NCI-H82 (cell line): ENCODE data around the gene ARHGAP1.

ENCODE experiments used
- DNase-seq: peaks from one replicate; lab custom pipeline; 2025; lab: John Stamatoyannopoulos, UW

The ARHGAP1 gene

DNA sequence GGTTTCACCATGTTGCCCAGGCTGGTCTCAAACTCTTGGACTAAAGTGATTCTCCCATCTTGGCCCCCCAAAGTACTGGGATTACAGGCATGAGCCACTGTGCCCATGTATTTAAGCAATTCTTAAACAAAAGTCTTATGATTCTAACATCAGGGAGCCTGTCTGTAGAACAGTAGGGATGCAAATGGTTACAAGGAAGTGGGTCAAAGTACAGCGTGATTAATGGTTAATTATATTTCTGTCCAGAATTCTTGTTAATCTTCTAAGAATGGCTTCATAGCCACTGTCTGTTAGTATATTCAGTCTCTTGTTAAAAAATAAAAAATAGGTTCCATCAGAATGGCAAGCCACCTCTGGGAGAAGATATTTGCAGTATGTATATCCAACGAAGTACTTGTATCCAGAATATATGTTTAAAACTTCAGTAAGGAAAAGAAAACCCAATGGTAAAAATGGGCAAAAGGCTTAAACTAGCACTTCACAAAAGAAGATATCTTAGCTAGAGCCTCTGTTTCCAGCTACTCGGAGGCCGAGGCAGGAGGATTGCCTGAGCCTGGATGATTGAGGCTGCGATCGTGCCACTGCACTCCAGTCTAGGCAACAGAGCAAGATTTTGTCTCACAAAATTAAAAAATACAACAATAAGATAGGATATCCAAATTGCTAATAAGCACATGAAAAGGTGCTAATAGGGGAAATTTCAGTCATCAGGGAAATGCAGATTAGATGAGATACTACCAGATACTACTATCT lies 60.2 kb downstream of the ARHGAP1 start:
- DNase-seq: no peak

DNA sequence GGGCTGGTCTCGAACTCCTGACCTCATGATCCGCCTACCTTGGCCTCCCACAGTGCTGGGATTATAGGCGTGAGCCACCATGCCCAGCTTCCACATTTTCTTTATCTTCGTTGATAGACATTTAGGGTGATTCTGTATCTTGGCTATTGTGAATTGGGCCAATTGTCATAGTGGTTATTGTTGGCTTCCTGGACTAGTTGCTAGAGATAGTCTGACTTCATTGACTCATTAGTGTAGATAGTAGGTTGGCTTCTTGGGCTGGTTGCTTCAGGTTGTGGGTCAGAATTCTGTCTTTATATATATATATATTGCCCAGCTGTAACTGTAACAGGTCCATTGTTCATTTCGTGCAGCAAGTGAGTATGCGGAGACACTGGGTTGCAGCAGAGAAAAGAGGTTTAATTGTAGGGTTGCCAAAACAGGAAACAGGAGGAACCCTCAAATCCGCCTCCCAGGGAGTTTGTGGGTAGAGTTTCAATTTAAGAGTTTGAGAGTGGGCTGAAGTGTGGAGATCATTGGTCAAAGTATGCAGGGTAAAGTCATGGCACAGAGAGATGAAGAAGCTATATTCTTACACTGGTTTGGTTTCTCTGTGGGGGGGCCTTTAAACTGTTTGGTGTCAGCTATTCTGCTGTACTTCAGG lies 61.1 kb downstream of the ARHGAP1 start:
- no peak for DNase-seq

DNA sequence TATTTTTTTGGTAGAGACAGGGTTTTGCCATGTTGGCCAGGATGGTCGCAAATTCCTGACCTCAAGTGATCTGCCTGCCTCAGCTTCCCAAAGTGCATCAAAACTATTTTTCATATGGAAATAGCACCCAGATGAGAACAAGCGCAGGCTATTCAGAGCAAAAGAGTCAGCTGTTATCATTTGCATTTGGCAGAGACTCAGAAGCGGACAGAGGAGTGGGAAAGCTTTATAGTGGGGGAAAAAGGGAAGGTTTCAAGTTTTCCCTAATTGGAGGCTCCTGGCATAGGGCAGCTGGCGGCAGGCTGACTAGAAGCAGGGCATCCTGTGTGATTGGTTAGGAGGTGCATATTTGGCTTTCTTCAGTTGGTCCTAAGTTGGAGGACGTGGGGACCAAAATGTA lies 62.9 kb downstream of the ARHGAP1 start:
- DNase-seq: no peak

DNA sequence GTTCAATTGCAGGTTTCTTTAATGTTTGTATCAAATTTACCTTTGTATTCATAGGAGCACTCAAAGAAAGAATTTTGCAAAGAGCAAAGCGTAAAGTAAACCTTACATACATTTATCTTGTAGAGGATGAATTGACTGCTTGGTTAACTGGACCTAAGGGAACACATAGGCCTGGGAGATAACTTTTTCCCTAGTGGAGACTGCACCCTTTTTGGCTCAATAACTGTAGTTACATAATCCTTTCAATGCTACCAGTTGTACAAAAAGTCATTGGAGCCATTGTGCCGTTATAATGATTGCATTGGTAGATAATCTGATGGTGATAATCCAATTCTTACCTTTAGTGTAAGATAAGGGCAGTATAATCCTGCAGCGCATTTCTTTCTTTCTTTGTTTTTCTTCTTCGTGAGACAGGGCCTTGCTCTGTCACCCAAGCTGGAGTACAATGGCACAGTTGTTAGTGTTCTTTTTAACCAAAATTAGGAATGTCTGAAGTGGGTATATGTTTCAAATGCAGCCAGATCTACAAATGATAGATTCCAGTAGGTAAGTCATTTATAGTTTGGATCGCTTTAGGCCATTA lies 64.8 kb downstream of the ARHGAP1 start:
- peak; percentile 44 for DNase-seq

DNA sequence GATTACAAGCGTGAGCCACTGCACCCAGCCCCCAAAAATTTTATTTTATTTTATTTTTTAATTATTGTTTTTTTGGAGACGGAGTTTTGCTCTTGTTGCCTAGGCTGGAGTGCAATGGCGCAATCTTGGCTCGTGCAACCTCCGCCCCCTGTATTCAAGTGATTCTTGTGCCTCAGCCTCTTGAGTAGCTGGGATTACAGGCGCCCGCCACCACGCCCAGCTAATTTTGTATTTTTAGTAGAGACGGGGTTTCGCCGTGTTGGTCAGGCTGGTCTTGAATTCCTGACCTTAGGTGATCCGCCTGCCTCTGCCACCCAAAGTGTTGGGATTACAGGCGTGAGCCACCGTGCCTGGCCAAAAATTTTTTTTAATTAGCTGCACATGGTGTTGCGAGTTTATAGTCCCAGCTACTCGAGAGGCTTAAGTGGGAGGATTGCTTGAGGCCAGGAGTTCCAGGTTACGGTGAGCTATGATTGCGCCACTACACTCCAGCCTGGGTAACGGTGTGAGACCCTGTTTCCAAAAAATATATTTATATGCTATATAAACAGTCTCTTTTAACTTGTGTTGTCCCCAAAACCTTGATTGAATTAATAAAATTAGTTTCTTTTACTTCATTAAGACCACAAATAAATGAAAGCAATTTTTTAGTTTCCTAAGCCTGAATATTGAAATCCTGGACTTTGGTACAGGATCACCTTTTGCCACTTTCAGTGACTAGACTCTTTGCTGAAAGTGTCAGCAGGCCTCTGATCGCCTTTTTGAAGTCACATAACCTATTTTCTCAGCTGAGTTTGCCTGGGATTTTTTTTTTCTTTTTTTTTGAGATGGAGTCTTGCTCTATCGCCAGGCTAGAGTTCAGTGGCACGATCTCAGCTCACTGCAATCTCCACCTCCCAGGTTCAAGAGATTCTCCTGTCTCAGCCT lies 66.9 kb downstream of the ARHGAP1 start:
- no peak for DNase-seq

DNA sequence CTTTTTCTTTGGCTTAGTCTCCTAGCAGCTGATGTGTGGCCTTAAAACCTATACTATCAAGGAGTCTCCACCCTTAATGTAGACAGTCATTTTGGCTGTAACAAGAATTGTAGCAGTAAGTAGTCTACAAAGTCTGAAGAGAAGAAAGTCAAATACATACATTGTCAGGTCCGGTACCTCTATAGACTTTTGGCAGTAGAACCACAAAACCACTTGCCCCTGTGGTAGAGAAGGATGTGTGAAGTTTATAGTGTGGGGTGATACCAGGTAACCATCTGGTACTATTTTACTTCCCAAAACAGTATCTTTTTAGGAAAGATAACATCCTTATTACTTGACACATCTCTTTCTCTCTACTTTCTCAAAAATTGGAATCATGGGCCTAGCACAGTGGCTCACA lies 67.9 kb downstream of the ARHGAP1 start:
- no peak for DNase-seq

DNA sequence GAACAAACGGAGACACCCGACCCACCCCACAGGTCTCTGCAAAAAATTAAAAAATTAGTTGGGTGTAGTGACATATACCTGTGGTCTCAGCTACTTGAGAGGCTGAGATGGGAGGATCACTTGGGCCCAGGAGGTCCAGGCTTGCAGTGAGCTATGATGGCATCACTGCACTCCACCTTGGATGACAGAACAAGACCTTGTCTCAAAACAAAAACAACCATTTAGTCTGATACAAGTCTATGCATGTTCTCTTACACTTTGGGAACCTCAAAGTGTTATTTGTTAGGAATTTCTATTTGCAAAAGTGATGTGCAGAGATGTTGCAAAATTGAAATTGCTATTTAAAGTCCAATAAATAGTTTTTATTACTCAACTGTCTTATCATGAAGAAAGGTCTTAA lies 68.7 kb downstream of the ARHGAP1 start:
- no peak for DNase-seq

DNA sequence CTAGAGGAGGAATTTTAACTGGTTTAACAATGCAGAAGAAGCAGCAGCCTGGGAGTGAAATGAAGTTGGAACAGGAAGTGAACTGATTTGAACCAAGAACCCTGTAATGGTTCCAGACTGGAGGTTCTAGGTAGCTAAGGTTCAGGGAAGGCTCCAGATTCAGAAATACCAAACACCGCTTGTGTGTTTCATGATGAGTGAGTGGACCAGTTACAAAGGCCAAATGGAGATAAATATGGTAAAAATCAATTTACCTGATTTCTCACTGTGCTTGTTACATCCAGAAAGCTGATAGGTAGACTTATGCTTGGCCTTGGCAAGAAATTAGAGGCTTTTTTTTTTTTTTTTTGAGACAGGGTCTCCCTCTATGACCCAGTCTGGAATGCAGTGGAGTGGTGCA lies 70.2 kb downstream of the ARHGAP1 start:
- DNase-seq: no peak

DNA sequence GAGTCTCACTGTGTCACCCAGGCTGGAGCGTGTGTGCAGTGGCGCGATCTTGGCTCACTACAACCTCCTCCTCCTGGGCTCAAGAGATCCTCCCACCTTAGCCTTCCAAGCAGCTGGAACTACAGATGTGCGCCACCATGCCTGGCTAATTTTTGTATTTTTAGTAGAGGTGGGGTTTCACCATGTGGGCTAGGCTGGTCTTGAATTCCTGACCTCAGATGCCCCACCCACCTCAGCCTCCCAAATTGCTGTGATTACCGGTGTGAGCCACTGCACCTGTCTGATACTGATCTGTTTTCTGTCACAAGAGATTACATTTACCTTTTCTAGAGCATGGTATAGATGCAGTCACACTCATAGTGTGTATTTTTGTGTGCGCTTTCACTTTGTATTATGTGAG lies 71.5 kb downstream of the ARHGAP1 start:
- no peak for DNase-seq
